Dermis microvascular lymphatic vessel endothelial cell (primary cell): Measurements from ENCODE around the gene CLCN1. TPM values are rescaled to one million over a fixed set of nuclear protein-coding genes. Genes with fewer than 3 reads are reported as not detected.
"Not testable (repeated sequence)": the region's sequence is repeated elsewhere in the genome, so short reads cannot be mapped to it uniquely, and the experiment has no call there.

Source experiments
- DNase-seq, 2 donors: peaks; one replicate each; pipeline versions ENCODE4 v3.0.0 to v3.0.0-alpha.2; 2010; ENCODE audit warnings: low read depth in 2 of 2
- total RNA-seq: library from RNA; depleted of rRNA; stranded (reverse); fragments of >200 nt; gene quantifications from 2 replicates; pipeline ENCODE4 v1.2.1, GENCODE V29; 2014

Gene CLCN1
- not detected in 2 replicates for total RNA-seq

GRCh38 chr7:143315776-143316175 lies at the start of gene CLCN1:
CLCN1 (plus strand) TSS chr7:143316111; CDS start chr7:143316213, 102 bp downstream.
- DNase-seq = no peak

GRCh38 chr7:143269251-143269650 lies 46.7 kb upstream of the CLCN1 start:
- no peak for DNase-seq

GRCh38 chr7:143271240-143271639 lies 44.7 kb upstream of the CLCN1 start:
- DNase-seq = no peak

- no peak for DNase-seq
Observed at GRCh38 chr7:143272871-143273270, 43.0 kb upstream of the CLCN1 start.

GRCh38 chr7:143279186-143280098 lies 36.5 kb upstream of the CLCN1 start:
- peak; percentile 81 to 83 for DNase-seq

- no peak for DNase-seq
Observed at GRCh38 chr7:143280160-143280559, 35.8 kb upstream of the CLCN1 start.

GRCh38 chr7:143280566-143280965 lies 35.3 kb upstream of the CLCN1 start:
- no peak for DNase-seq

GRCh38 chr7:143281529-143281928 lies 34.4 kb upstream of the CLCN1 start:
- DNase-seq = no peak

GRCh38 chr7:143282124-143282523 lies 33.8 kb upstream of the CLCN1 start:
- DNase-seq = no peak

GRCh38 chr7:143283381-143283780 lies 32.5 kb upstream of the CLCN1 start:
- no peak for DNase-seq

- DNase-seq = no peak
Observed at GRCh38 chr7:143284591-143285469, 31.1 kb upstream of the CLCN1 start, which contains the start of gene TMEM139. TMEM139 (plus strand) TSS chr7:143284958; CDS start chr7:143285958, 1,000 bp downstream.

GRCh38 chr7:143285470-143285778 lies 30.5 kb upstream of the CLCN1 start:
- DNase-seq = no peak

- DNase-seq = no peak
Observed at GRCh38 chr7:143285806-143286521, 29.9 kb upstream of the CLCN1 start.

- DNase-seq = no peak
Observed at GRCh38 chr7:143286522-143286890, 29.4 kb upstream of the CLCN1 start.

GRCh38 chr7:143287339-143287934 lies 28.5 kb upstream of the CLCN1 start:
- no peak for DNase-seq

GRCh38 chr7:143287935-143288826 lies 27.7 kb upstream of the CLCN1 start, which contains the start of gene CASP2:
CASP2 (plus strand) TSS chr7:143288351; CDS start chr7:143288456, 105 bp downstream.
- peak; percentile 90 to 98 for DNase-seq

GRCh38 chr7:143288836-143289235 lies 27.1 kb upstream of the CLCN1 start:
- no peak for DNase-seq

GRCh38 chr7:143289421-143289820 lies 26.5 kb upstream of the CLCN1 start:
- no peak for DNase-seq

GRCh38 chr7:143289888-143290287 lies 26.0 kb upstream of the CLCN1 start:
- not testable (repeated sequence) for DNase-seq

GRCh38 chr7:143290293-143290692 lies 25.6 kb upstream of the CLCN1 start:
- DNase-seq = no peak
